KMS-11 (cell line): ENCODE measurements around the gene CADPS2.

Source experiments
- H2AFZ ChIP-seq: fragments of 200-600 bp; sonication (generic); 2 replicates; pipeline ENCODE4 v1.6.1; 2016; ENCODE audit warnings: antibody characterized with exemption, mixed run types, low read depth
- H3K27ac ChIP-seq: fragments of 200-600 bp; sonication (generic); 2 replicates; pipeline ENCODE4 v1.6.1; 2016; ENCODE audit warnings: mild to moderate bottlenecking, mixed run types
- H3K27me3 ChIP-seq: fragments of 200-600 bp; sonication (generic); 2 replicates; pipeline ENCODE4 v1.6.1; 2017; ENCODE audit warnings: mild to moderate bottlenecking, low read depth, mixed run types, moderate library complexity; ENCODE audit not compliant: insufficient read depth
- H3K36me3 ChIP-seq: fragments of 200-600 bp; sonication (generic); 2 replicates; pipeline ENCODE4 v1.6.1; 2017; ENCODE audit warnings: mild to moderate bottlenecking, mixed run types; ENCODE audit not compliant: insufficient read depth
- H3K4me1 ChIP-seq: fragments of 200-600 bp; sonication (generic); 2 replicates; pipeline ENCODE4 v1.6.1; 2016; ENCODE audit warnings: mild to moderate bottlenecking, low read depth, mixed run types; ENCODE audit not compliant: poor library complexity, severe bottlenecking
- H3K4me2 ChIP-seq: fragments of 200-600 bp; sonication (generic); 2 replicates; pipeline ENCODE4 v1.7.0; 2016; ENCODE audit warnings: mild to moderate bottlenecking, mixed run types
- H3K4me3 ChIP-seq: fragments of 200-600 bp; sonication (generic); IDR thresholded peaks from 2 replicates; pipeline ENCODE4 v1.6.1; 2017; ENCODE audit warnings: low read depth, low read length, mixed read lengths; ENCODE audit not compliant: insufficient read depth
- H3K79me2 ChIP-seq: fragments of 200-600 bp; sonication (generic); 2 replicates; pipeline ENCODE4 v1.6.1; 2016; ENCODE audit warnings: low read depth, mixed run types; ENCODE audit not compliant: insufficient read depth
- H3K9ac ChIP-seq: fragments of 200-600 bp; sonication (generic); 2 replicates; pipeline ENCODE4 v1.6.1; 2016; ENCODE audit warnings: mild to moderate bottlenecking, mixed run types
- H4K20me1 ChIP-seq: fragments of 200-600 bp; sonication (generic); 2 replicates; pipeline ENCODE4 v1.6.1; 2016; ENCODE audit warnings: mild to moderate bottlenecking, mixed run types; ENCODE audit not compliant: insufficient read depth
- CTCF ChIP-seq: fragments of 200-600 bp; sonication (generic); conservative IDR thresholded peaks from 2 replicates; pipeline ENCODE4 v1.6.1; 2017; ENCODE audit warnings: low read depth, mild to moderate bottlenecking, antibody characterized with exemption, low read length, moderate library complexity, mixed read lengths

The CADPS2 gene

GRCh38 chr7:122412883-122413282 lies 473.4 kb downstream of the CADPS2 start:
- Histone ChIP-seq H3K36me3 (no peaks in the 10 kb centered on the region), H3K79me2 (no peaks in the 10 kb centered on the region), H4K20me1 (no peaks in the 10 kb centered on the region), H3K4me1 (peaks cover 99% of the 10 kb centered on the region), H3K27ac (peak overlapping the region; percentile 86), H3K4me2 (peak overlapping the region; percentile 70), H2AFZ (peak overlapping the region; percentile 11; the same call in 1 of the 2 replicates), H3K27me3 (no peaks in the 10 kb centered on the region), H3K9ac (peak overlapping the region; percentile 41; the same call in 1 of the 2 replicates), H3K4me3 (no peak overlapping the region)
- TF ChIP-seq CTCF: no peak

- Histone ChIP-seq H3K27ac (peak overlapping the region; percentile 86), H3K36me3 (no peaks in the 10 kb centered on the region), H3K79me2 (no peaks in the 10 kb centered on the region), H3K27me3 (no peaks in the 10 kb centered on the region), H3K9ac (0 out of 2 replicates have a peak overlapping the region, but pooled peaks have one; percentile 0), H3K4me1 (peaks cover 100% of the 10 kb centered on the region), H3K4me2 (peak overlapping the region; percentile 70), H2AFZ (peak overlapping the region; percentile 11; the same call in 1 of the 2 replicates), H4K20me1 (no peaks in the 10 kb centered on the region), H3K4me3 (no peak overlapping the region)
- no peak for TF ChIP-seq CTCF
Measured at GRCh38 chr7:122412441-122412840, 473.8 kb downstream of the CADPS2 start.

- TF ChIP-seq CTCF: no peak
- H2AFZ ChIP-seq: no peak overlapping the region
Measured at GRCh38 chr7:122407195-122407594, 479.1 kb downstream of the CADPS2 start.

GRCh38 chr7:122403113-122403512 lies 483.1 kb downstream of the CADPS2 start:
- H4K20me1 ChIP-seq: no peaks in the 10 kb centered on the region
- no peak overlapping the region for H2AFZ ChIP-seq
- H3K79me2 ChIP-seq: no peaks in the 10 kb centered on the region
- no peaks in the 10 kb centered on the region for H3K36me3 ChIP-seq
- peak overlapping the region; percentile 48 for H3K9ac ChIP-seq
- no peak for TF ChIP-seq CTCF
- H3K27ac ChIP-seq: peak overlapping the region; percentile 91
- no peaks in the 10 kb centered on the region for H3K27me3 ChIP-seq
- H3K4me2 ChIP-seq: peak overlapping the region; percentile 85
- peaks cover 85% of the 10 kb centered on the region for H3K4me1 ChIP-seq
- no peak overlapping the region for H3K4me3 ChIP-seq

More at GRCh38 chr7:122407195-122407594, 479.1 kb downstream of the CADPS2 start:
- no peaks in the 10 kb centered on the region for H4K20me1 ChIP-seq
- no peak overlapping the region for H3K9ac ChIP-seq
- no peak overlapping the region for H3K4me3 ChIP-seq
- H3K79me2 ChIP-seq: no peaks in the 10 kb centered on the region
- no peaks in the 10 kb centered on the region for H3K27me3 ChIP-seq
- no peak overlapping the region; the same call in 1 of the 2 replicates for H3K4me2 ChIP-seq
- no peaks in the 10 kb centered on the region for H3K36me3 ChIP-seq
- peaks cover 99% of the 10 kb centered on the region for H3K4me1 ChIP-seq
- H3K27ac ChIP-seq: no peak overlapping the region
